Activated CD8-positive, alpha-beta memory T cell treated with anti-CD3 and anti-CD28 coated beads, Interleukin-2, amount 50 U/mL, for 4 hours (primary cell): ENCODE data around the gene GRAMD1B.

ENCODE experiments used
- DNase-seq: peaks from one replicate; pipeline ENCODE4 v3.0.0-alpha.2; 2020

The GRAMD1B gene

DNA sequence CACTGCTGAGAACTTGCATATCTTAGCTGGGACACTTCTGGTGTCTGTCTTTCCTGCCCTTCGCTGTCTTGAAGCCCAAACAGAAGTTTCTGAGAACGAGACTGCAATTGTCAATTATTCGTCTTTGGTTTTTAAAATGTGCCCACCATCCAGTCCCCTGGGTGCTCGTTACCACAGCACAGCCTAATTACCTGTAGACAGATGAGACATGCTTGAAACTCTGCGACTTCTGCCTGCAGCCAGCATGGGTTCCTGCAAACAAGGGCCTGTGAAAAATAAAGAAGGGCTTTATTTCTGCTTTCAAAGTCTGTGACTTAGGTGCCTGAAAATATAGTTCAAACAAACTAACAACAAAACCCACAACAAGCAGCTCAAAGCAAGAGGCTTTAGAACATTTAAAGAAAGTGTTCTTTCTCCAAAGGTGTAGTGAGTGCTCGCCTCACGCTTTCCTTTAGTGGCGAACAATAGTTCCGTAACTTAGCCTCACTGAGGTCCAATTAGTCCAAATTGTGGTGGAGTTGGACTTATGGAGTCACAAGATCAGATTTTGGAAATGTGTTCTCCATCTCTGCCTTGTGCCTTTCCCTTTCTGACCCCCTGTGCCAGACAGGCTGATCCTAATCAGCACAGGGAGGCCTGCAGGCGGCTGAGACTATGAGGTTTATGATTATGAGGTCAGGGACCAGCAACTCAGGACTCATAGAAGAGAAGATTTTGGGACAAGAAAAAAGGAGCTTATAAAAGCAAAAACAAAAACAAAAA is 20.4 kb upstream of the GRAMD1B start:
- no peak for DNase-seq

DNA sequence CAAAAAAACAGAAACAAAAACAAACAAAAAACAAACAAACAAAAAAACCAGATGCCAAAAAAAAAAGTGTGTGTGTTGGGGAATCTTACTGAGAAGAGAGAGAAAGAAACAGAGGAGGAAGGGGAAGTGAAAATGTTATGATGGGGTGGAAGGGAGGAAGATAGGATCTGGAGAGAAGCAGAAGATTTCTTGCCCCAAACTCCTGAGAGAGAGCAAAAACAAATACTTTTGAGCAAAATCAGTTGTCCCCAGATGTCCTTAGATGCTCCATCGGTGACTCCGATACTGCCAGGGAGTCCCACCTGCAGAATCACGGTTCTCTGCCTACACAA is 19.9 kb upstream of the GRAMD1B start:
- DNase-seq = no peak

DNA sequence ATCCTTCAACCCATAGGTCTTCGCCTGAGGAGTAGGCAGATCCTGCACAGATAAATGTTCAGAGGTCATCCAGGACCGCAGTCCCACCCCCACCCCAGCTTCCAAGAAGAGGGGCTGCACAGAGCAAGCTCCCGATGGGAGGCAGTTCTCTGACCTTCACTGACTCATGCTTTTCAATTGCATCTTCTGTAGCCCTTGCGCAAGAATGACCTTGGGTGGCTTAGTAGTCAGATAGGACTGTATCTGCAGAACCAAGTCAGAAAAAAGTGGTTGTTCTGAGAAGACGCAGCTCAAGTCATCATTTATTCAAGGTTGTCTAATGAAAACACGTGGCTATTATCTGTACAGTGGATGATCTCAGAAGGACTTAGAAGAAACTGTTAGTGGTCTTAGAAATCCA is 16.4 kb upstream of the GRAMD1B start:
- DNase-seq = no peak

DNA sequence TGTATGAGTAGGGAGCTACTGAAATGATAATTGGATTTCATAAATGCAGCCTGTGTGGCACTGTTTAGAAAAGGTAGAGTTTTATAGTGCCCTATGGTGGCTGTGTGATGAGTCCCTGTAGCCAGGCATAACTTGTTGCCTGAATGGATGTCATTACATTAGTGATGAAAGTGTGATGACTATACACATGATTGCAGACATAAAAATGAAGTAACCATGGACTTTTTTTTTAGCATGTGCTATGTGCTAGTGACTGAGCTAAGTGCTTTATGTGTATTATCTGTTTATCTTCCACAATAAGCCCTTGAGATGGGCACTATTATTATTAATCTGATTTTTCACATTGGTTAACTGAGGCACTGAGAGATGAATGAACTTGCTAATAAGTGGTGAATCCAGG is 13.5 kb upstream of the GRAMD1B start:
- no peak for DNase-seq

DNA sequence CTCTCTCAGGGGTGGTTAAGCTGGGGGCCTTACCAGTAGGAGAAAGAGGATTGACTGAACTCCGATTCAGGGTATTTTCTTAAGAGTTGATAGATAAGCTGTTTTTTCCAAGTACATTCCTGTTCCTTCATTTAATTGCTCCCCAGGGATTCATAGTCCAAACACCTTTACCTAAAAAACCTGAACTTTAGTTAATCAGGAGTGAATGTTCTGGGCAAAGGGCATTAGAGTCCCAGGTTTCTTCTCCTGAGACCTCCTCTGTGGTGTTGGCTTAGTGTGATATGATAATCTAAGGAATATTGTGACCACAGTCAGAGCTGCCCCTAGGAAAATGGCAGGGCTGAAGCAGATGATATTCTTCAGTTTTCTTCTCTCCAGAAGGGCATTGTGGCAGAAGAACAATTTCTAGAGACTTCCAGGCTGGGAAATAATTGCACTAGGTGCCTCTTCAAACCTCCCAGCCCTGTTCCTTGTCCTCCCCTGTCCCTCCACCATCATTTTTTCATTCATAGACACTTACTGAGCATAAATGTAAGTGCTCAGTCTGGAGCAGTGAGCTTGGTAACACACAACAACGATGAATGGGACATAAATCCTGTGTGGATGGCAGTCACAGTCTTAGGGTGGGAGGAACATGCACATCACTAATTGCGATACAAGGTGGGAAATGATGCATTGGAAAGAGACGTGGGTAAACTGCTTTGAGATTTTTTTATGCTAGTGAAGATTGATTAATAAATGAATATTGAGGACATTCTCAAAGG is 11.5 kb upstream of the GRAMD1B start:
- DNase-seq = no peak

DNA sequence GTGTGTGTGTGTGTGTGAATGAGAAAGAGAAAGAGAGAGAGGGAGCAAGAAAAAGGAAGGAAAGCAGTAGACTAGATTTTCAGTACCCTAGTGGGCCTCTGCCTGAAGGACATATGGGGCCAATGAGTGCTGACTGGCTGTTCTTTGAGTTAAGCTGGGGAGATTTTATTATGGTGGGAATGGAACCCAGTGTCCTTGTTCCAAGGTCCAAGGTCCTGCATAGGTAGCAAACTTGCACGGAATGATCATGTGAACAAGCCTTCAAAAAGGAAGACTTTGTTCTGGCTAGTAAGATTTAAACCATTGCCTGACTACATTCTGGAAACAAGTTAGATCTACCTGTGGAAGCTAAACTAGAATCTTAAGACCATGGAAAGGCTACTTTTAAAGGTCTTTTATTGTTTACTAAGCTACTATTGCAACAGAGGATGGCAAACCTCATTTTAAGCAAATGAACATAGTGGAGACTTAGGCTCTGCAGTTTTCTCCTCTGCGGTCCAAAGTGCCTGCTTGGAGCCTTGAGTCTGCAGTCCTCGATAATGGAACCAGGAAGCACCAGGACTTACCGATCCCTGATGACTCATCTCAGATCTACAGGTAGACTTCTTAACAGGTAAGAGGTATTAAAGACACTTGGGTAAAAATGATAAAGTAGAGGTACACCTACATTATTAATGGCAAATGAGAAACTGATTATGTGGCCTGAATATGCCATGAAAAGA is 10.2 kb upstream of the GRAMD1B start:
- no peak for DNase-seq

DNA sequence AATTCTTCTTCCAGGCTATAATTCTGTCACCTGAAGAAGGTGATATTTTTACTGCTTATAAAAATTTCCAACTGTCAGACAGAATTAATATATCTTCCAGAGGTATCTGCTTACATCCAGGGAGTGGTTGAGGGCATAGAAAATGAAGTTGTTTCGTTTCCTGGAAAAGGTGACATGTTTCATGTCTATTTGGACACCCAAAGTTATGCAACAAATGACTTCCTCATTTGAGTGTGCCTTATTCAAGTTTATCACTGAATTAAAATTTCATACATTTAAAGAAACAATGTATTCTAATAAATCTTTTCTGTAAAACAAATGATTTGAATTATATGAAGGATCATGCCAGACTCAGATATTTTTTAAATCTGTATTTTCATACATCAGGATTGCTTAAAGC is 8.5 kb upstream of the GRAMD1B start:
- no peak for DNase-seq

DNA sequence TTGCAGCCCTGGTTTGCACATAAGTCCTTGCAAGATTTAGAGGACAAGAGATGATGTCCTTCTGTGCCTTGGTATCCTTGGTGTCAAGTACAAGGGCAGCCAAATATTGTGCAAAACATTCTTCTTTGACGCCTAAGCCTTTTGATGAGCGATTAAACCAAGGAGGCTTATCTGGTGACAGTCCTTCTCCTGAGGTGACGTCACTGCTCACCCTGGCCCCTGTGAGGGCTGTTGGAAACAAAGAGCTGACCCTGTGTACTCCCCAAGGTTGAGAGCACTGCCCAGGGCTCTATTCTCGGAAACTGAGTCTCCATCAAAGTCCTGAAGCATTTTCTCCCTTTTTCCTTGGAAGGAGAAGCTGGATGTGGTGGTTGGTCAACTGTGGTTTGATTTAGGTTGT is 4.7 kb upstream of the GRAMD1B start:
- DNase-seq = no peak

DNA sequence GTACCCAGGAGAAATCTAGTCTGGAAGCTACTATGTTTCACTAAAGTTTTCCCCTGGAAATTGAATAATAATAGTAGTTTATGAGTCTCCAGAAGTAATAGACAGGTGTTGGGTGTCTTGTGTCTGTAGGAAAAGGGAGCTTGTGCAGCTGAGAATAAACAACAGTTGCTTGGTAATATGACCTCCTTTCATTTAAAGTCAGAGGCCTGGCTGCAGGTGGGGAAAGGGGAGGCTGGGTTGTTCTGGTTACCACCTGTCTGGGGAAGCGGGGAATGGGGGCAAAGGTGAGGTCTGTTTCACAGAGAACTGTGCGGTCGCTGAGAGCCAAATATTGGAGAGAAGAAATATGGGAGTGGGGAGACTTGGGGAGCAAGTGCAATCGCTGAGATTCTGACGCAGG is 3.3 kb upstream of the GRAMD1B start:
- no peak for DNase-seq

DNA sequence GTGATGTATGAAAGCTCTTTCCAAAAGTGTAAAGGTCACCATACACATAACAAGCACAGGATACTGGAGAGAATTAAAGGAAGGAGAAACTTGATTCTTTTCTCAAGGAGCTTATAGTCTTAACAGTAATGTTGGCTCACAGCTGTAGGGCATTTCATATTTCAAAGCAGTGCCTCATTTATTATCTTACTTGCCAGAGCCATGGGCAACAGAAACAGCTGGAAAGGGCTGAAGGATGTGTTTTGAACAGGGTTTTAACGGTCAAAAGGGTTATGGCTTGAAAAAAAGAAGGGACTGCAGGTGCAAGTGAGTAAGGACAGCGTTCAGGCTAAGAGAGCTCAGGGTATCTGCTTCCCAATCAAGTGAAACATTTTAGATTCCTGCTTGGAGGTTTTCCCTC is 2.7 kb upstream of the GRAMD1B start:
- no peak for DNase-seq

DNA sequence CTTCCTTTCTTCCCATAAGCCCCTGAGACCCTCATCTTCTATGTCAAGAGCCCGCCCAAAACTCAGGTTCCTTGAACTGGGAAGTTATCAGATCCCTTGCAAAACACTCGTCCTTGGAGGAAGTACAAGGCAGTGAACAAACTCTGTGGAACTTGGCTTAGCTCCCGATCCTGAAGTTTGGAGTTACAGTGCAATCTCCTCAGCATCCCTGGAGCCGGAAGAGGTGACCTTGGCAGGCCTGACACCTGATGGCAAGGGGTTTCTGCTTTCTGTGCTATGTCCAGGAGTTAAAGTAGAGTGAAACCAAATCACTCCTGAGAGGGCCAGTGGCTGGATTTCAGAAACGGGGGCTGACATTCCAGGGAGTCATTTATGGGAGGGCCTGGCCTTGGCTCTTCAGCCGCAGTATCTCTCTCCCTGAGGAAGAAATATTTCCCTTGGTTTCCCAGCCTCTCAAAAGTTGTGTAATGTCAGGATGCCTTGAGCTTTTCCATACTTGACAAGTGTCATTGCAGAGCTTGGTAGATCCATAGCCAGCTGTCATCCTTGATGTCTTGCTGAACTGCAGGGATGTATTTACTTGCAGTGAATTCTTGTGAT is 1.9 kb upstream of the GRAMD1B start:
- DNase-seq = no peak

DNA sequence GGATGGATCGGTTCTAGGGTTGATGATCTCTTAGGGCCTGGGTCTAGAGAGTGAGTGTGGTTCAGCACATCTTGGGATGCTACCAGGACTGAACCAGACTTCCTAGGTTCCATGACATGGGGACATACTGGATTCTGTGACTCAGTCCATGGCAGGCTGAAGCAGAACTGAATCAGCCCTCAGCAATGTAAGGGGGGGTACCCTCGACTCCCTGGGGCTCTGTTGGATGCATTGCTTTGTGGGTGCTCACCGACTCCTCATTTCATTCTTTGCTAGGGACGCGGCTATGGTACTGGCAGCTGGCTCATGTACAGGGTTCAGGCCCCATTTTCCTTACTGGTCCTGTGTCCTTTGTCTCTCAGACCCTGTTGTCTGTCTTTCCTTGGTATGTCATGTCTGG is 733 bp upstream of the GRAMD1B start:
- no peak for DNase-seq

DNA sequence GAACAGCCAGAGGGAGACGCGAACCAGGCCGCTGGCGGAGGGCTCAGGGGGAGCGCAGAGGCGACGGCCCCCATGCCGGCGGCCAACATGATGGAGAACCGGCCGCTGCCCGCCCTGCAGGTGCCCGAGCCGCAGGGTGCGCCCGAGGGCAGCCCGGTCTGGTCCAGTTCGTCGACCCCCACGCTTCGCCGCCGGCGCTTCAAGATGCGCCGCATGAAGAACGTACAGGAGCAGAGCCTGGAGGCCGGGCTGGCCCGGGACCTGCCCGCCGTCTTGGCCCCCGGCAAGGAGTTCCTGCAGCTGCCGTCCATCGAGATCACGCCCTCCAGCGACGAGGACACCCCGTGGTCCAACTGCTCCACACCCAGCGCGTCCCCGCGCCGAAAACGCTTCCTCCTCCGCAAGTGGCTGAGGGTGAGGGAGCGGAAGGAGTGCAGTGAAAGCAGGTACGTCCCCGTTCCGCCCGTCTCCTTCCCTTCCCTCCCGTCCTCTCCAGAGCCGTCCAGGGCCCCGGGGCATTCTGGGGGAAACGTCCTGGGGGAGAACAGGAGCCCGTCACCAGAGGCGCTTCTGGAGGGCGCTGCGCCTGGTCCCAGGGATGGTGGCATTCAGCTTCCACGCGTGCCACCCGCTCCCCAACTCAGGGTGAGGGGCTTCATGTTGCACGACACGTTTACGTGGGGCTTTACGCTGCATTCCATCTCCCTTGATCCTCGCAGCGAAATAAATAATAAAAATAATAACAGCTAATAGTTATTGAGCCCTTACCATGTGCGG is 840 bp downstream of the GRAMD1B start:
- peak; percentile 45 for DNase-seq

DNA sequence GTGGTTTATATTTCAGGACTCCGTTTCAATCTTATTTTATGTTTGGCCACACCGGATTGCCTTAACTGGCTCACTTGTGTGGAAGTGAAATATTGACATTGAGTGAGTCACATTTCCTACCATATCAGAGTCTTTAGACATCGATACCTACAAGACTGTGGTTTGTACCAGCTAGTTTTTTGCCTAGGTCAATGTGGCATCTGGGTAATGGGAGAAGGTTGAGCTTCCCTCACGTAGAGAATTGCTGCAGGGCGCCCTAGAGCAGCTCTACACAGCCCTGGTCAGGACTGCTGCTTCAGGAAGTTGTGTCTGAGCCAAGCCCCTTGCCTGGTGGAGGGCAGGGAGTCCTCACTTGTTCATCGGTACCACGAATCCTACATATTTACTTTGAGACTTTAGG is 1.6 kb downstream of the GRAMD1B start:
- DNase-seq = no peak

DNA sequence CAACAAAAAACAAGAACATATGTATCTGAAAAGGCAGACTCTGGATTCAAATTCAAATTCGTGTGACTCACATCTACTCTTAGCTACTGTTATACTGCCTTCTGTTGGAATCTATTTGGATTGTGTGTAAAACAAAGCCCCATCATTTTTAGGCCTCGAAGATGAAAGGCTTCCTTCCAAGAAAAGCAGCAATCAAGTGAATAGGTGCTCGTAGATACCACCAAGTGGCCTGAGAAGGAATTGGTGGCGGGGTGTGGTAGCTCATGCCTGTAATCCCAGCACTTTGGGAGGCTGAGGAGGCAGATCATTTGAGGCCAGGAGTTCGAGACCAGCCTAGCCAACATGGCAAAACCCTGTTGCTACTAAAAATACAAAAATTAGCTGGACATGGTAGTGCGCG is 4.2 kb downstream of the GRAMD1B start:
- no peak for DNase-seq

DNA sequence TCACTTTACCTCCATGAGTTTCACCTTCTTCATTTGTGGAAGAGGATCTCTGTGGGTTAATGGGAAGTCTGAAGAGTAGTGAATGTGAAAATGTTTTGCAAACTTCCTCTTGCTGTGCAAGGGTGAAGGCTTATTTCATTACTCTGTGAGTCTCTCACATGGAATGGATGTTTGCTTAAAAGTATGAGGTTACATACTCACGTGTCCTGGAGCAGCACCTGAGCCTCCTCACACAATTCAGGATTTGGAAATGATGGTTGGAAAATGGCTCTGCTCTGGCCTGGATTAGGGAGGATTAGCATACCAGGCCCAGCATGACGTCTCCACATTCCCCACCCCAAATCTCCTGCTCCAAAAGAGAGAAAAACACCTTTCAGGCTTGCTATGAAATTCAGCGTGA is 4.8 kb downstream of the GRAMD1B start:
- DNase-seq = no peak

DNA sequence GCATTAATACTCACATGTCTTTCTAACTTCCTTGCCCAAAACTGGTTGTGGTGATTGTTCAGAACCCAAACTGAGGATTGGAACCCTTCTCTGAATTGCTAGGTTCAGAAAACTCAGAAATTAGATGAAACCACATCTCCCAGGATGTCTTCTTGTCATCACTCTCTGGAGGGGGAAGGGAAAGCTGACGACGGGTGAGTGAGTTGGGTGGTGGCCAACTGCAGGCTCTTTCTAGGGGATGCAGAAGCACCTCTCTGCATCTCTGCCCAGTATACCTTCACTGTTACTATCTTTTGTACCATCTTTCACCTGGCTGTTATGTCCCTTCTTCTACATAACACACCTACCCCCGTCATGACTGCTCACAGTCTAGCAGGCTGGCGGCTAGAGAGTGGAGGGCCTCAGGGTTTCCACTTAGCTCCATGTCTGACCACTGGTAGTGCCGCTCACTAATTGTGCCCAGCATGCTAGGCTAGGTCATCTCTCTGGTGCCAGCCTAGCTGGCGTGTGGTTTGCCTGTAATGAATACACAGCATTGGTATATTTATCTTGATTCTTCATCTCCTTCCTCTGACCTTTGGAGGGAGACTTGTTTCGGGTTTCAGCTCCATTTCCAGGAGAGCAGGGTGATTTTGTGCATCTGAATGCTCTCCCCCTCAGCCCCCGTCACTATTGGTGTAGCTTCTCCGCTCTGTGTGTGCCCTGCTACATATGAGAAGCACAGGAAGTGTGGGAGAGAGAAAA is 7.3 kb downstream of the GRAMD1B start:
- DNase-seq = no peak

DNA sequence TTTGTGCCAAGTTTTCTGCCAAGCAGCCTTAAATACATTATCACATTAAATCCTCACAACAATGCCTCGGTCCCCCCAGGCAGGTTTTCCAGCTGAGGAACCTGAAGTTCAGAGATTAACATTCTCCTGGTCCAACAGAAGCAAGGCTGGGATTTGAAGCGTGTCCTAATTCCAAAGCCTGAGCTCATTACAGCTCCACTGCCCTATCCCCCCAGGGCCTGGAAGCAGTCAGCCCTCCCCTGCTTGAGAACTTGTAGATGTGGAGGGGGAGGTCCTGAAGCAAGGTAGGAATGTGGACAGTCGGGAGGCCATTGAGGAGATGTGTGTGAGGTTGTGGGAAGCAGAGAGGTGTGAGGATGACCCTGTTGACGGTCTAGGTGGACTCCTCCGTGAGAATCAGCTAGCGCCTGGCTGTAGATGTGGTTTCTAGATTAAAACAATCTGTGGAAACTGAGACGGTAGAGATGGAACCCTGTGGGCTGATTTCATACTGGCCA is 8.1 kb downstream of the GRAMD1B start:
- DNase-seq = no peak

DNA sequence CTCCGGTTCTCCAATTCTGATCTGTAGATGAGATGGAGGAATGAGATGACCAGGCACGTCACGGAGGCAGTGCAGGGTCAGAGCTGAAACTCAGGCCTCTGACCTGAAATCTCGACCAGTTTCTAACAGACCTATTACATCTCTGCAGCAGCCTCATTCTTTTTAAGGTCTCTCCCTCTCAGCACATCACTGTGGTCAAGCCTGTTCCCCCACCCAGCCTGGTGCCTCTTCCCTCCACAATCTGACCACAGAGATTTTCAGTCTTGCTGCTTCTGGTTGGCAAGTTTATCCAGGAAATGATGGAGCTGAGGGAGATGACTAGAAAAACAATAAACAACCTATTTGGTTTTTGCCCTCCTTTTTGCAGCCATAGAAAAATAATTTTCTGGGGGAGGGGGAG is 9.5 kb downstream of the GRAMD1B start:
- DNase-seq = no peak

DNA sequence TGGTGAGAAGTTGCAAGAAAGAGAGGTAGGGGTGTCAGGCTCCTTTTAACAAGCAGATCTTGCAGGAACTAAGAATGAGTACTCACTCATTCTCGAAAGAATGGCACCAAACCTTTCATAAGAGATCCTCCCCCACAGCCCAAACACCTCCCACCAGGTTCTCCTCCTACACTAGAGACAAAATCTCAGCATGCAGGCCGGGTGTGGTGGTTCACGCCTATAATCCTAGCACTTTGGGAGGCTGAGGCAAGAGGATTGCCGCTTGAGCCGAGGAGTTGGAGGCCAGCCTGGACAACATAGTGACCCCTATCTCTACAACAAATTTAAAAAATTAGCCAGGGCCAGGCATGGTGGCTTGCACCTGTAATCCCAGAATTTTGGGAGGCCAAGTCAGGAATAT is 11.1 kb downstream of the GRAMD1B start:
- DNase-seq = no peak

DNA sequence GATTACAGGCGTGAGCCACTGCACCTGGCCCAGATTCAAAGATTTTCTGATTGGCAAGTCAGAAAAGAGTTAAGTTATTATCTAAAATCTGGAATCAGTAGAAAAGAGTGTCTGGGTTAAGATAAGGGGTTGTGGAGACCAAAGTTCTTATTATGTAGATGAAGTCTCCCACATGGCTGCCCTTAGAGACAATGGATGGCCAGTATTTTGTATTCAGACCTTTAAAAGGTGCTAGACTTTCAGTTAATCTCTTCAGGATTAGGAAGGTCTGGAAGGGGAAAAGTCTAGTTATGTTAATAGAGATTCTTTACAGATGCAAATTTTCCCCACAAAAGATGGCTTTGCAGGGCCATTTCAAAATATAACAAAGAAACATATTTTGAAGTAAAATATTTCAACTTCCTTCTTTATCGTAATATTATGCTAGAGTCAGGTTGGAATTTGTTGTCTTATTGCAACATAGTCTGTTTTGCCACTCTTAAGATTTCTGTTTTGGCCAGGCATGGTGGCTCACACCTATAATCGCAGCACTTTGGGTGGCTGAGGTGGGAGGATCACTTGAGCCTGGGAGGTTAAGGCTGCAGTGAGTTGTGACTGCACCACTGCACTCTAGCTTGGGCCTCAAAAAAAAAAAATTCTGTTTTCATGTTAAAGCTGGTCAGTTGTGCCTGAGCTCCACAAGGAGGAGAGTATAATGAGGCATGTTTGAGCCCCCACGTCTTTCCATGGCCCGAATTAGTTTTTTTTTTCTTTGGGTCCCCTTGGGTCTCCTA is 14.0 kb downstream of the GRAMD1B start:
- DNase-seq = no peak
